Stimulated activated CD4-positive, alpha-beta T cell treated with anti-CD3 and anti-CD28 coated beads, TNF-alpha, amount 100 ng/mL, for 24 hours (primary cell): ENCODE data around the gene POU3F3.

Experiments used
- DNase-seq, 3 experiments: peaks; one replicate each; pipeline ENCODE4 v3.0.0-alpha.2; 2020; ENCODE audit warnings: low read depth in 3 of 3

POU3F3 gene

GRCh38 chr2:104860451-104860790, 6.5 kb downstream of the POU3F3 start:
- DNase-seq: no peak

DNA sequence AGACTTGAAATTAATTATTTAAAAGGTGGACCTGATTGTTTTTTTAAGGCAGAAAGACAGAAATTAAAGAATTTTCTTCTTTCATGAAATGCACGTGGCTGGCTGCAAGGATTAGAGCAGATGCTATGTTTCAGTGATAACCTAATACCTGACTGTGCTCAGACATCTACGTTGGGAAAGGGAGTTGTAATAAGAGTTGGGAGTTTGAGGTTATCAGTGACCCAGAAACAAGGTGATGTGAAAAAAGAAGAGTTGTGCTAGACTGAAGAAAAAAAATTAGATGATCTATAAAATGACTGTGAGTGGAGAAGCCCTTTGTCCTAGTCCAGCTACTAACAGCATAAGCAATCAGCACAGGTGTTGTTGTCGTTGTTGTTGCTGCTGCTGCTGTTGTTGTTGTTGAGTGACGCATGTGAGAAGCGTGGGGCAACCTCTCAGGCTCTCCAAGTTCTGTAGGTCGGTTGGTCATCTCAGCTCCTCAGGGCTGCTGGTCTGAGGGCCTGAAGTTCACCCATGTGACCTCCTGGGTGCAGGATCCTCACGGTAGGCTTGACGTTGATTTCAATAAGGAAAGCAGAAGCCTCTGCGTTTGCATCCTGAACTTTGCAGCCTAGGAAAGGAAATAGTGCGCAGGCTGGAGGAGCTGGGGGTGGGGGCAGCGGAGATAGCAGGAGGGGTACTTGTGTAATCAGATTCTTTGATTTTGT, 7.6 kb downstream of the POU3F3 start:
- no peak for DNase-seq

GRCh38 chr2:104862058-104862941, 8.4 kb downstream of the POU3F3 start:
- no peak for DNase-seq

DNA sequence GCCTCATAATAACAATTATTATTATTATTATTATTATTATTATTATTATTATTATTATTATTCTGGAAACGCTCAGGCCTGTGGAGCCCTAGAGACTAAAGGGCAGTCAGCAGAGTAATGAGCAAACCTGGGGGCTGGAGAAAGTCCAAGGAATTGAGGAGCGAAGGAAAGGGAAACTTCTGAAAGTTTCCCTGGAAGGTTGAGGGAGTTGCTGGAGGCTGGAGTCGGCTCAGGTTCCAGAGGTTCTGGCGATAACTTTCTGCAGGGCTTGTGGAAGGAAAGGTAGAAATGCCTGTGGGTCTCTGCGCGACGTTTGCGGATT, 9.2 kb downstream of the POU3F3 start:
- no peak for DNase-seq

DNA sequence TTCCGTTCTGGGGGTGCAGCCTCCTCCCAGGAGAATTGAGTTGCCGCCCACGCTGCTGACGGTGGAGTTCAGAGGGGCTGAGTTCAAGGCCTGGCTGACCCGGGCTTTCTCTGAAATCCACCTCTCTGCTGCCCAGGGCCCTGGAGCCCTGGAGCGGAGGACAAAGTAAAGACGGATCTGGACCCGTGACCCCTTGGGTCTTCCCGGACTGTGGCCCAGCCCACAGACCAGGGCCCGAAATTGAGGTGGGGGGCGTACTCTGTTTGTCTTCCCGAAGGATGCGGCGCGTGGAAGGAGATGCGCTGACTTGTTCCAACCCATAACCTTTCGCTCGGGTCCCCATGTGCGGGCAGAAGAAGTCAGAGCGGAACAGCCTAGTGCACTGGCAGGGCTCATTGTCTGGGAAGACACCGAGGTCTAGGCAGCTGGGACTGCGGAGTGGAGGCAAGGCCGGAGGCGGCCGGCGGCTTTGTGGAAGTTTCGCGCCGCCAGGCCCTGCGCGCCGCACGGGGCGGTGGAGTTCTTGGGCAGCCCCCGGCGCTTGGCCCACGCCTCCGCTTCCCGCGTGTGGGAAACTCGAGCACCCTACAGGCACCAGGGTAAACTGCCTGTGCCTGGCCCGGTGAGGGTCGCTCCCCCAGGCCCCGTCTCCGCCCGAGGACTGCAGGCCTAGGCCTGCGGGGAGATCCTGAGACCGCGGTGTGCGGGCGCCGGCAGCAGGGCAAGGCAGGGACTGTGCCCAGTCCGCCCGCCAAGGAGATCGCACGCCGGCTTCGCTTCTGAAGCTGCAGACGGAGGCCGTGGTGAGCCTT, 9.8 kb downstream of the POU3F3 start:
- DNase-seq: no peak

DNA sequence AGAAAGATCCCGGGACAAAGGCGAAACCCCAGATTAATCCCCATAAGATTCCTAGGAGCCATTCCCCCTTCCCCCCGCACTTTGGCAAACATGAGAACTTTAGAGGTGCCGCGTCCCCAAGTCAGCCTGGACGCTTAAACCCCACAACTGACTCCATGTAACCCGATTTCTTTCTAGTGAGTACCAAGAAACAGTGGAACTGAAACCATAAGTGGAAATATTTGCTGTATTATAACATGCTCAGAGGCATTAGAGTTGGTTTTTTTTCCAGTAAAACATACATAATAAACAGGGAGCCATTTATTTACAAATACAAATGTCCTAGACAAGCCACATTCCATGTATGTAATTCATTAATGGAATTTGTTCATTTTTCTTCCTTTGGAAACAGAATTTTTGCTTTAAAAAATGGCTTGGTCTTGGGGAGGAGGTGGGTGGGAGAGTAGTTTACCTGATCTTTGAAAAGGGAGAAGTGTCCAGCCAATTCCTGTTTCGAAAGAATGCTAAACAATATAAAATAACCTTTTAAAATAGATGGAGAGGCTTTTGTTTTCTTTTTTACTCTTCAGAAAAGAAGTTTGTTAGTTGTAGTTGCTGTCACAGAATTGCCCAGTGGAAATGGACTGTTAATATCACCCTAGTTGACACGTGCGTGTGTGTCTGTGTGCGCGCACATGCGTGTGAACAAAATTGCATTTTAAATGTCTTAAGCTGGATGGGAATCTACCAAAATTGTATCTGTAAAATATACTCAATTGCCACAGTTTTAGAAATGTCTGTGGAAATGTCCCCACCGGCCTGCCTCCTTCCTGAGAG, 10.6 kb downstream of the POU3F3 start:
- no peak for DNase-seq

DNA sequence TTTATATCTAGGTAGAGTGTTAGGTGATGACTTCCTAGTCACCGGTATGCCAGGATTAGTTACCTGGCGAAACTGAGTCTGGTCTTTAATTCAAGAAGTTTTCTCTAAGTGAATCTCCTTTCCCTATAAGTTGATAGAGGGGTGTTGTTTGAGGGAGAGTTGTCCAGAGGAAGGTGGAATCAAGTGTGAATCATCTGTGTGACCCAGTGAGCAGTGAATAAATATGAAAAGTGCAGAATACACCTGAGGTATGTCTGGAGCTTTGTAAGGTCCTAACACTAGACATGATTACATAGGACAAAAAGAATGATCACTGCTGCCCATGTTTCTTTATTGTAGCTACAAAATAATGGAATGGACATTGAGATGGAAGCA, 11.2 kb downstream of the POU3F3 start:
- DNase-seq: no peak

DNA sequence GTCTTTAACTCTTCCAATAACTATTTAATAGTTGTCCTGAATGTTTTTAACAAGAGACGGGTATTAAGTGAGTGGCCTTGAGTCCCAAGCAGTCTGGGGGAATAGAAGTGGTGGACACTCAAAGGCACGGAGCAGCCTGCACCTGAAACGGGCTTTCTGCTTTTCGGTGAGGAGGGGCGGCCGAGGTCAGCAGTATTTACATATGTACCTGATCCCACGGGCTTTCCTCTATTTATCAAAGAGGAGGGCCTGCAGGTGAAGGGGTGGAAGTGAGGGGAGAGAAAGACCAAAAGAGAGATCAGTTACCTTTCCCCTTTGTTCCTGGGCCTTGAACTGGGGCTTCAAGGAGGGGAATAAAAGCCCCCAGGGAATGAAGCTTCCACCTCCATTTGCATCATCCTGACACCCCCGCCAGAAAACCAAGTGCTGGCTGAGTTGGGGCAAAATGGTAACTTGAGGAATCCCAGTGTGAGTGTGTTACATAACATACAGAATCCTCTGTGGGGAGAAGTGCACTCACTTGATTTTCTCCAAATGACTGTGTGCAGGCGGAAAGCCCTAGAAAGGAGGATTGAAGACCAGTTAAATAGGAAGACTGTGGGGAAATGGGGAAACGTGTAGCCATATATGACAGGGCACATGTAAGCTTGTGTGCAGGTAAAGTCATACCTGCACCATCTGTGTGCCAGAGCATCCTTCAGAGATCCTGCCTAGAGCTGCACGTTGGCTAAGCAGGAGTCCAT, 12.4 kb downstream of the POU3F3 start:
- DNase-seq: no peak

DNA sequence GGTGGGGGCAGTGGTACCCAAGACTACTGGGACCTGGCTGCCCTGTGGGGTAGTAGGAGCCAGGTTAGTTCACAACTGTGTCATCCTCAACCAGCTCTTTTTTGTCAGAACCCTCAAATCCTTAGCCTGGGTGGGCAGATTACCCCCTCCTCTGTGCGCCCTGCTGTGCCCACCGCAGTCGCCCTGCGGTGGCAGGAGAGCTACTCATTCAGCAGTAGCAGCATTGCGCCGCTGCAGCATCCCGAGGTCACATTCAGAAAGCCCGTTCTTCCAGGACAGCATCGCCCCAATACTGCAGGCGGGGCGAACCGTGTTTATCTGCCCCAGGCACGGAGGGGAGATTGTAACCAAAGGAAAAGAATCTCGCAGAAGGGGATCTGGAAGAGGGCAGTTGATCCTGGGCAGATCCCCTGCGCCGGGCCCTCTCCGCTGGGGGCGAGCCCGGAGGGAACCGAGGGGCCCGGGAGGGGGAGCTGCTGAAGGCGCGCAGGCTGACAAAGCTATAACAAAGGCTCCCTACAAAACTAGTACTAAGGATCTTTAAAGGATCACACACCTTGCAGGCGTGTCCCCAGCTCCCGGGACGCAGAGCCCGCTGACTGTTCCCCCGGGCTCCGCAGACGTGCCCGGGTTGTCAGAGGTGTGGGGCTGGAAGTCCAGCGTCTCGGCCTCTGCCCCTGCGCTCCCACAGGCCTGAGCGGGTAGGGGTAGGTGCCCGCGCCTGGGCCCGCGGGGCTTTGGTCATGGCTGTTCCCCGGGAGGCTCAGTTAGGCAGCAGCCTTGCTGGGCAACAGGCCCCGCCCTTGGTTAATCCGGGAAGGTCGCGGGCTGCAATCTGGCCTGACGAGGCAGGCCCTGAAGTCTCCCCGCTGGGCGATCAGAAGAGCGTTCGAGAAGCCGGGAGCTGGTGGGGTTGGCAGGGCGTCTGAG, 13.2 kb downstream of the POU3F3 start:
- DNase-seq: no peak

DNA sequence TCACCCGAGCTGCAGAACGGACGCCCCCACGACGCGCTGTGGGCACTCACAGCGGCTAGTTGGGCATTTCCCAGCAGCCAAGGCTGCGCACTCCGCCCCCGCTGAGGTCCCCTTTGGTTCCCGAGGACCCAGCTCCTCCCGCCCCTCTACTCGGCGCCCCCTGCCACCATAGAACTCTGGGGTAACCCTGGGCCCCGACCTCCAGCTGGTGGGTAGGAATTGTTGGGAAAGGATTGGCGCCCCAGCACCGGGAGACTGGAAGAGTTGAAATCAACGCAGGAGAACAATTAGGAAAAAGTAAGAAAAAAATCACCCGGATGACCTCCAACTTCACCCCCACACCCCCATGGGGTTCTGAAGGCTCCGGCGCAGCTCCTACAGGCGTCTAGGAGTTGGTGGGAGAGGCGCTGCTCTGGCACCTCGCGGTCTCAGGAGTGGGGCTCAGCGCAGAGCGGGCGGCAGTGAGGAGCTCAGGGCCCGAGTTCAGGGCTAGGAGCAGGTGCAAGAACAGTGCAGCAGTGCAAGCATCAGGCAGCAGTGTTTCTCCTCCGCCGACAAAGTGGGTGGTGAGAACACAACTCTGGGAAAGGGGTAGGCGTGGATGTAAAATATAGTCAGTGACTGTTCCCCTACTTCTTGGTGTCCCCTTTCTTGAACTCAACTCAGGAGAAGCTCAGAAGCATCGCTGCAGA, 14.0 kb downstream of the POU3F3 start:
- no peak for DNase-seq

- DNase-seq: no peak
These were observed 14.6 kb downstream of the POU3F3 start for GRCh38 chr2:104868505-104868866.

- no peak for DNase-seq
These were observed 16.4 kb downstream of the POU3F3 start for GRCh38 chr2:104870100-104870975.

DNA sequence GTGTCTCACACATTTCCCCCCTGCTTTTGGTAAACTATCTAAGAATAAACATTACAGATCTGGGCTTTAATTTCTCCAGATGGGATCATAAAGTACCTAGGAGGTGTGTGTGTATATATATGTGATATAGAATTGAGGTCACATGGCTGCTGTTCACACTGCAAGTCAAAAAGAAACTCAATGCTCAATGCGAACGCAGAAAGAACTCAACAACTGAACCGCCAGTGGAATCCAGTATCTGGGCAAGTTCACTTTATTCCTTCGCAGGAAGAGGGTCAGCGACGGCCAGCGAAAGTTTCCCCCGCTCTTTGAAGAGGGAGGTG, 17.7 kb downstream of the POU3F3 start:
- DNase-seq: no peak

GRCh38 chr2:104871972-104872865, 18.3 kb downstream of the POU3F3 start:
- DNase-seq: no peak

- DNase-seq: peak in 2 of 3 experiments; percentile 14 to 40
These were observed 19.2 kb downstream of the POU3F3 start for GRCh38 chr2:104872866-104873688.

DNA sequence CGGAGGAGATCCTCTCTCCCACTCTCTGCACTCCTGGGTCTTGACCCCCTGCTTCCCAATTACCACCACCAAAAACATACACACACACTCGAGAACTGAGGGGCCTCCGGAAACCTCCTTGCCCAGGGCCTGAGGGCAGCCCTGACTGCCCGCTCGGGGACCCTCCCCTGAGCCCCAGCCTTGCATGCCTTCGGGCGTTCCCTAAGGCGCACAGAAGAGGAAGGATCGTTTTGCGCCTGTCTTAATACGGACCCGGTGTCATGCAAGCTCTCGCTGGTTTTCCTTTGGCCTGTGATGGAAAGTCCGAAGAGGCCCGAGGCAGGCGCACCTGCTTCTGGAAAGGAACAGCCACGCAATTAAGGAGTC, 19.8 kb downstream of the POU3F3 start:
- no peak for DNase-seq

DNA sequence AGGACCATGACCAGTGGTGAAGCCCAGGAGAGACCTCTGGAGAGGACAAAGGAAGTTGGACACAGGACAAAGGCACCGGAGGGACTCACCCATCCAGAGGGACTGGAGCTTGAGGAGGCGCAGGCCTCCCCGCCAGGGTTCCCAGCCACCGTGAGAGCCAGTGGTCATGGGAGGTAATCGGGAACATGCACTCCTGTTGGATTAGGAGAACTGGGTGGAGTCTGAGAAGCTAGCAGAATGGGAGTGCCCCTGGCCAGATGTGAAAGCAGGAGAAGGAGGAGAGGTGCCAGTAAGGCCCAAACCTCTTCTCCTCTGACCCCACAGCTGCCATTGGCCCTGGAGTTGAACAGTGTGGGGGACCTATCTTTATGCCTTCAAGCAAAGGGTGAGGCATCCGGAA, 20.3 kb downstream of the POU3F3 start:
- no peak for DNase-seq
